HUDEP-2 (cell line): Measurements from ENCODE around the gene S1PR5.
"Not testable (repeated sequence)": the region's sequence is repeated elsewhere in the genome, so short reads cannot be mapped to it uniquely, and the experiment has no call there.

Experiments
- DNase-seq, 76 experiments: peaks; one replicate each; lab custom pipeline; 2025; ENCODE audit not compliant: unreplicated experiment in 76 of 76; lab: John Stamatoyannopoulos, UW

S1PR5 gene, protein sequence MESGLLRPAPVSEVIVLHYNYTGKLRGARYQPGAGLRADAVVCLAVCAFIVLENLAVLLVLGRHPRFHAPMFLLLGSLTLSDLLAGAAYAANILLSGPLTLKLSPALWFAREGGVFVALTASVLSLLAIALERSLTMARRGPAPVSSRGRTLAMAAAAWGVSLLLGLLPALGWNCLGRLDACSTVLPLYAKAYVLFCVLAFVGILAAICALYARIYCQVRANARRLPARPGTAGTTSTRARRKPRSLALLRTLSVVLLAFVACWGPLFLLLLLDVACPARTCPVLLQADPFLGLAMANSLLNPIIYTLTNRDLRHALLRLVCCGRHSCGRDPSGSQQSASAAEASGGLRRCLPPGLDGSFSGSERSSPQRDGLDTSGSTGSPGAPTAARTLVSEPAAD

DNA sequence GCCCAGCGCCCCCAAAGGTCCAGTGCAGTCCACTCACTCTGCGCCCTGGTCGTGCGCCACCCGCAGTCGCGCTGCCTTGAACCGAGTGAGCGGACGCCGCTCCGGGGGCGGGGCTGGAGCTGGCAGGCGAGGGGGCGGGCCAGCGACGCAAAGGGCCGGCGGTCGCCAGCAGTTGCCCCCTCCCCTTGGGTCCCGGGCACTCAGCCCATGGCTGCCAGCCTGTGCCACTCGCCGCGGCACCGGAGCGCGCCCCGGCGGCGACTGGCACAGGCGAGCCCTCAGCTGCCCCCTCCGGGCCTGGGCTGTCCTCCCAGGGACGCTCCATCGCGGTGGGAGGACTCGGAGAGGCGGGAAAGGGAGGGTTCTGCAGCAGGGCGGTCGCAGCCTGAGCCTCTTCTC, at the start of gene S1PR5:
S1PR5 (minus strand) TSS at position 87 of the 399 bp plus-strand sequence. CDS start 2,436 bp downstream, outside the sequence.
- no peak for DNase-seq

DNA sequence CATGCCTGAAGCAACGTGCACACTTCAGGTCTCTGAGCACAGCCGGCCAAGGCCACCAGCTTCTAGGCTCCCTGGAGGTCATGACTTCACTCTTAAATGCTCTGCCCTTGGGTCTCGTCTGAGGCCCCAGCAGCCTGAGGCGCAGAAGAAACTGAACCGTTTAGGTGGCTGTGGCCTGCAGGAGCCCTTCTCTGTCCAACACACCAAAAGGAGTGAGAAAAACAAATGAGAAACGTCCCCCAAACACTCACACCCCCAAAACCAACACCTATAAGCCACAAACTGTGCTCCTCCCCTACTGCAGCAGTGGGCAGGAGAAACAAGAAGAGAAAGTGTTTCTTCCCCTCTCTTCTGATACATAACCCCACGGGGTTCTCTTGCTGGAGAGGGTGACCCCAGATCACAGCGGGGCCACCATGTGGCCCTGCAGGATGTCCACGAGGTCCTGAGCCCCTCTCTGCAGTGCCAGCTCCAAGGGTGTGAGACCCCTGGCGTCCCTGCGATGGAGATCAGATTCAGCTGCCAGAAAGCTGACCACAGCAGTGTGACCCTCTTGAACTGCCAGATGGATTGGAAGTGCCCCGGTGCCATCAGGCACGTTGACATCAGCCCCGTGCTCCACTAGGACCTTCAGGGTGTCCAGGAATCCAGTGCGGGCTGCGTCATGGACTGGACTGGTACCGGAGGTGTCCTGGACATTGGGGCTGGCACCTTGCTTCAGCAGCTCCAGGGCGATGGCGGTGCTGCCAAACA, 49.6 kb upstream of the S1PR5 start:
- peak in 17 of 76 experiments; percentile 14 to 34 (median 20) for DNase-seq

DNA sequence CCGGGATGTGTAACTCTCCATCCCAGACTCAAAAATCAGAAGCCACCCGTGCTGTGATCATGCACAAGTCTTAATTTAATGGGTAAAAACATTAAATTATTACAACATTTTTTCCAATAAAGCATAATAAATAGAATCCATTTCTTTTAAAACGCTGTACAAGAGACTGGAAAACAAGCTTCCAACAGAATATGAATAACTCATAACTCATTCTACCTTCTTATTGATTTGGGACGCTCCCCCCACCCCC, 49.1 kb upstream of the S1PR5 start:
- no peak for DNase-seq

DNA sequence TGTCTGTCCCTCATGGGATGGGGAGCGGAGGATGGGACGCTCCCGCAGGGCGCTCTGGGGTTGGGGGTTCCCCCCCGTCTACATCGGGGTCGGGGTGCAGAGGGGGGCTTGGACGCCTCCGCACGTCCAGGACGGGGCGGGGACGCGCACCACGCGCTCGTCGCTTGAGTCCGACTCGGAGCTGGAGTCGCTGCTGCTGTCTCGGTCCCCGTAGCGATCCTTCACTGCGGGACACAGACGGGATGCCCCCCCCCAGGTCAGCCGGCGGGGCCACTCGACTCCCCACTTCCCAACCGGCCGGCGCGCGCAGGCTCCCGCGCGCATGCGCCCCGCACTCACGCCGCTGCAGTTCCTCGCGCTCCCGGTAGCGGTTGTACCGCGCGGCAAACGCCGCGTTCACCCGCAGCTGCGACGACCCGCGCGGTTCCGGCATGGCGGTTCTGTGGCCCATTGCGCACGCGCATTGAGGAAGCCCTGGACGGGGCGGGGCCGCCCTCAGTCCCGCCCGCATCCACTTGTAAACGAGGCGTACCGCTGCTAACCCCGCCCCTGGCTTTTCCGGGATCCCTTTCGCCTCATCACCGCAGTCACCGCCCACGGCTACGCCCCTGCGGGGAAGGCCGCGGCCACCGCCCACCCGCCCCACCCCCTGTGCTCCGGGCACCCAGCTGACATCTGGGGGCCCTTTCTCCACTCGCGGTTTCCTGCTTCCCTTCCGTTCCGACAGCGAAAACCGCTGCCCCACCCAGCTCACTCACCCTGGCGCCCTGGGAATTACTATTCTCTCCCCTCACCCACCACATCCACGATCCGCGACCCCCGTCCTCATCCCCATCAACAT, 48.5 kb upstream of the S1PR5 start, which contains the start of gene KRI1:
KRI1 (minus strand) TSS at position 444 of the 841 bp plus-strand sequence; CDS start at position 433, 11 bp downstream.
- DNase-seq: peak in 75 of 76 experiments; percentile 72 to 100 (median 99)

DNA sequence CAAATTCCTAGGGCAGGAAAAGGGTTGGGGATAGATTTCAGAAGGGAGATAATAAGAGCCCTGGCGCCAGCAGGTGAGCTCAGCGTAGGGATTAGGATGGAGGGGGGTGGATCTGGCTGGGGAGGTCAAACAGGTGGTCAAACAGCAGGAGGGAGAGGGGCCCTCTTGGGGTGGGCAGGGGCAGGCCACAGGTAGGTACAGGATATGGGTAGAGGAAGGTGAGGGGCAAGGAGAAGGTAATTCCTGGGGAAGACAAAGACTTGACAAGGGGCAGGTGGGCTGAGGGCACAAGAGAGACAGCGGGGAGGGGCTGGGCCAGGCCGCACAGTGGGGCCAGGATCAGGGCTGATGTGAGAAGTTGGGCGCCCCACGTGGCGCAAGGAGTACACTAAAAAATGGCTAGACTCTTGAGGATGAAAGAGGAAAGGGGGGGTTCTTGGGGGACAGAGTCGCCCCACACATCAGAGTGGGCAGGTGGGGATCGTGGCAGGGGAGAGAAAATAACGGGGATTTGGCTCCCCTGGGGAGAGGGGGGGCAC, 47.9 kb upstream of the S1PR5 start:
- DNase-seq: peak in 63 of 76 experiments; percentile 10 to 77 (median 56)

DNA sequence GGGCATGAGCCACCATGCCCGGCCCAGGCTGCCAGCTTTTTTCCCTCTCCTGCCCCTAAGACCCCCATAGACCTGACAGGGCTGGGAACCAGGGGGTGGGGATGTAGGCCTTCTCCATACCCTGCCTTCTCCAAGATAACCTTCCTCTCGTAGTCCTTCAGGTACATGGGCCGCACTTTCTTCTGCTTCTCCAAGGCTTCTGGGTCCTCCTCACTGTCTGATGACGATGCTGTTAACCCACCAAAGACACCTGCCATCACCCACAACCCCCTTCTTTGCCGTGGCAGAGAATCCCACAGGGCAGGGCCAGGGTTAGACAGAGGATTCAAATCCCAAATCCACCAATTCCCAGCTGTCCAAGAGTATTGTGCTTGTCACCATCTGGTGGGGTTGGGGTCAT, 45.4 kb upstream of the S1PR5 start:
- DNase-seq: no peak

DNA sequence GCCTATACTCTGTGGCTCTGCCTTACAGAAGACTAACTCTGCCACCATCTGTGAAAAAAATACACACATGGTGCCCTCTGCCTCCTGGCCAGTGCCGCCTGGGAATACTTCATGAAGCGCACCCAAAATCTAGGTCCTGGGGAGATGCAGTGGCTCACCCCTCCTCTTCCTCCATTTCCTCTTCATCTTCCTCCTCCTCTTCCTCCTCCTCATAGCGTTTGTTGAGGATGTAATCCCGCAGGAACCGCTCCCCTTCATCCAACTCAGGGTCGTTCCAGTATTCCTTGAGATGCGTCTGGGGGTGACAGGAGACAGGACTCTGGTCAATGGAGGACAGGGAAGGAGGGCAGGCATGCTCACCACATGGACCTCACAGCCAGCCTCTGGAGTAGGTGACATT, 42.9 kb upstream of the S1PR5 start:
- no peak for DNase-seq

DNA sequence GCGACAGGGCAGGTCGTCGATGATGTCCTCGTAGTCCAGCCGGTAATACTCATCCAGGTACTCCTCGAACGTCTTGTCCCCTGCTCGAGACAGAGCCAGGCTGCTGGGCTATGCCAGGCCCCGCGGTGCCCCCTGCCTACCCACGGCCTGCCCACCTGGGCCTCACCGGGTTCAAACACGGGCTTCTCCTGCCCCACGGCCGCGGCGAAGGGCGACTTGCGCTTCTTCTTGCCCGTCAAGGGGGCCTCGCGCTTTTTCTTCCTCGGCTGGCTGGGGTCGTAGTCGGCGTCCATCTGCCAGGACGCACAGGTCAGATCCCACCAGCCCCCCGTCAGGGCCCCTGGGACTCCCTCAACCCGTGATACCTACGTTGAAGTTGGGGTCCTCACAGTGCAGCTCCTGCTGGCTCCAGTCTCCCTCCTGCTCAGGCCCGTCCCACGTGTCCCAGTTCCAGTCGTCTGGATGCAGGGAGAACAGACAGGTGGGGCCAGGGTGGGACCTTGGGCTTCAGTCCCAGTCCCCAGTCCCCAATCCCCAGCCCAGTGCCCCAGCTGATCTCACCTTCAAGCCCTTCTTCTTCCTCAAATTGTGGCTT, 40.5 kb upstream of the S1PR5 start:
- no peak for DNase-seq

DNA sequence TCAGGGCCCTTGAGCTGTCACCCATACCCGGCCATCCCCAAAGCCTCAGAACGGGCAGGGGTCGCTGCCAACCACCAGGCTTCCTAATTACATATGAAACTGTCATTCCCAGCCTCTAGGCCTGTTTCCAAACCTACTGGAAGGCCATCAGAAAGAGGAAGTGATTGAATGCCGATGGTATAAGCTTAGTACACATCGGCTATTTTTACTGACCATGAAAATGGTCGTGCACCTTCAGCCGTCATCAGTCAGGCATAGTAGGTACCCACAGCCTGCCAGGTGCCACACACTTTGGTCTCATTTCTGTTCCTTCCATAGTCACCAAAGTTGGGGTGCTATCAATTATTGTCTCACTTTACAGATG, 38.3 kb upstream of the S1PR5 start:
- no peak for DNase-seq

DNA sequence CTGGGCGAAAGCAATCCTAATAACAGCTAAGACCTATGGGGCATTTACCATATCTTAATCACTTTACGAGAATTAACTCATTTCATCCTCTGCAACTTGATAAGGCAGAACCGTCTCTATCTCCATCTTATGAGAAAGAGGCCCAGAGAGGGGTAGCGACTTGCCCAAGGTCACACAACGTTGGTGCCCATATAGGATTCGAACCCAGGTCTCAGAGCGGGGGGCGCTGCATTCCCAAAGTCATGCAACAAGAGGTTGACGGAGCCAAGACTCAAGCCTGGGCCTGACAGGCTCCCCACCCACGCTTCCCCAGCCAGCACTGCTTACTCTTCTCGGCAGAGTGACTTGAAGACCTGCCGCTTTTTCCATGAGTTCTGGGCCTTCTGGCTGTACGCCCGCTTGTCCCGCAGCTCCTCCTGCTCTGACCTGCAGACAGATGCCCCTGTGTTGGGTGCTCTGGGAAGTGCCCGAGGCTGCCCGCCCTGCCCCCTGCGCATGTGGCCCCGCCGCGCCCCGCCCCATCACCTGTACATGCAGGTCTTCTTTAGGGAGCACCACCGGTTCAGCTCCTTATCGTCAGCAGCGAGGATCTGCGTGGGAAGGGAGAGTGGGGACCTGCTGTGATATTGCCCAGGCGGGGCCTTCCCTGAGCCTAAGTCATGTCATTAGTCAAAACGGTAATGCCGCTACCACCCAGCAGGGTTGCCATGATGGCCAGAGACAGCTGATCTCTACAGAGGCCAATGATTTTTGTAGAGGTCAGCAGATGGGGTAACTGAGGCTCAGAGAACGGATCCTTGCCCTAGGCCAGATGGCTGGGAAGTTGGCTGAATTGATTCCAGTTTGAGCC, 37.7 kb upstream of the S1PR5 start:
- peak in 1 of 76 experiments; percentile 17 for DNase-seq

DNA sequence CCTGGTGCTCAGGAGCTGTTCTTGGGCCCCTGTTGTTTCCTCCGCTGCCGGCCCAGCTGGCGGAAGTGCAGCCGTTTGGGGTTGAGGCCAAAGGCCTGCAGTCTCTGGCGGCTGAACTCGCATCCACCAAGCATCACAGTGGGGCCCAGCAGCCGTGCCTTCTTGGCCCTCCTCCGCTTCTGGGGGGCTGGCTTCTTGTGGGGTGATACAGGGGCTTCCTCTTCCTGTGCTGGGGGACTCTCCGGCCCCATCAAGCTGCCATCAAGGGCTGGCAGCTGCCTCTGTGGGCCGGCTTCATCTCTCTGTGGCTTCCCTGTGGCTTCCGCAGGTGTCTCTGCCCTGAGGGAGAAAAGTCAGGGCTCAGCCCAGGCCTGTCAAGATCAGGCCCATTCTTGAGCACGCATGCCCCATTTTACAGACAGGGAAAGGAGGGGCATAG, 36.7 kb upstream of the S1PR5 start:
- no peak for DNase-seq

DNA sequence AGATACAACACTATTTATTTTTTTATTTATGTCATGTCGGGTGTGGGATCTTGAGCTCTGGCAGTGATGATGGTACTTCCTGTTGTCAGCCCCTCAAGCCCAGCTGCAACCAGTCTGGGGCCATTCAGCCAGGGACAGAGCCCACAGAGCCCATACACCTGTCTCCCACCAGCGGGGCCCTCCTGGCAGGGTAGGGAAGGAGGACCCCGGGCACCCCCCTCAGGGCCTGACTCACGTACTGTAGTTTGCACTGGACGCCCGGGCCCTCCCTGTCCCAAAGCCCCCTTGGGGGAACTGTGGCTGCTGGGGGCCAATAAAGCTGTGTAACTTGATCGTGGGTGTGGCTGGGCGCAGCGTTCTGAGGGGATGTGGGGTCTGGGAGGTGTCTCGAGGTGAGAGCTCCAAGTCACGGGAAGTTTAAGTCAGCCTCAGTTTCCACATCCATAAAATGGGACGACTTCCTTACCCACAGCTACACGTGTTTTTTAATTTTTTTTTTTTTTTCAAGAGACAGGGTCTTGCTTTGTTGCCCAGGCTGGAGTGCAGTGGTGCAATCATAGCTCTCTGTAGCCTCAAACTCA, 35.9 kb upstream of the S1PR5 start:
- DNase-seq: no peak

DNA sequence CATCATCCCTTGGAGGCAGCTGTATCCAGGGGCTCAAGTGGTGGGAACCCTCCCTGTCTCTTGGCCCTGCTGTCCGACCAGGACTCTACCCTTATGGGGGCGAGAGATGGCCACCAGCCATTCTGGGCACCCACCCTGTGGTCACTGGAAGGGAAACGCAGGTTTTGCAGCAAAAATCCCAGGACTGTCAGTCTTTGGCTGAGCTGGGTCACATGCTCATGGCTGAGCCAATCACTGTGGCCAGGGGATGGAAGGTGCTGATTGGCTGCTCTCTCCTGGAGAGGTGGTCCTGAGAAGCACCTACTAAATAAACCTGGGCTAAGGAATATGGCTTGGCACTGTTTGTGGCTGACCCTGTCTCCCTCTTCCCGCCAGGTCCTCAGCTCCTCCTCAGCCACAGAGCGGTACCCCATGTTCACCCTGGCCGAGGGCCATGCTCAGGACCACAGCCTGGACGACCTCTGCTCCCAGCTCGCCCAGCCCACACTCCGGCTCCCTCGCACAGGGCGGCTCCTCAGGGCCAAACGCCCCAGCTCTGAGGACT, 35.3 kb upstream of the S1PR5 start:
- DNase-seq: peak in 31 of 76 experiments; percentile 11 to 65 (median 31)

DNA sequence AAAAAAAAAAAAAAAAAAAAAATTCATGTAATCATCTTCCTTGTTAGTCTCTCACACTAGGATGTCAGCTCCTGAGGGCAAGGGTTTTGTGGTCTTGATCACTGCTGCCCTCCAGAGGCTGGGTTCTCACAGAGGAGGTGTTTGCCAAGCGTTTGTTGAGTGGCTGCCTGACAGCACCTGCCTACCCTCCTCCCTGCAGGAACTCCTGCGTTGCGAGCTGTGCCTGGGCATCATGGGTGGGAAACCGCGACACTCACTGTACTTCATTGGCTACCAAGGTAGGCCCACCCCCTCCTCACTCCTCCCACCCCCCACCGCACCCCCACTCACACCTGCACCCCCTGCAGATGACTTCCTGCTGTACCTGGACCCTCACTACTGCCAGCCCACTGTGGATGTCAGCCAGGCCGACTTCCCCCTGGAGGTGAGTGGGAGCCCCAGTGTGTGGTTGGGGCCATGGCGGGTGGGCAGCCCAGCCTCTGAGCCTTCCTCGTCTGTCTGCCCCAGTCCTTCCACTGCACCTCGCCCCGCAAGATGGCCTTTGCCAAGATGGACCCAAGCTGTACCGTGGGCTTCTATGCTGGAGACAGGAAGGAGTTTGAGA, 34.6 kb upstream of the S1PR5 start:
- peak in 62 of 76 experiments; percentile 22 to 77 (median 52) for DNase-seq

DNA sequence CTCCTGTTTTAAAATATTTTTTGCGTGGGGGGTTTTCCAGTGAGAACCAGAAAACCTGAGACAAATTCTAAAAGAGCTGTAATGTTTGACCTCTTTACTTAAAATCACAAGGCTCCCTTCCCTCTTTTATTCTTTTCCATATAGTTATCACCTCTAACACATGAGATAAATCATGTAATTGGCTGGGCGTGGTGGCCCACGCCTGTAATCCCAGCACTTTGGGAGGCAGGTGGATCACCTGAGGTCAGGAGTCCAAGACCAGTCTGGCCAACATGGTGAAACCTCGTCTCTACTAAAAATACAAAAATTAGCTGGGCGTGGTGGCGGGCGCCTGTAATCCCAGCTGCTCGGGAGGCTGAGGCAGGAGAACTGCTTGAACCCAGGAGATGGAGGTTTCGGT, 33.8 kb upstream of the S1PR5 start:
- DNase-seq: not testable (repeated sequence)

DNA sequence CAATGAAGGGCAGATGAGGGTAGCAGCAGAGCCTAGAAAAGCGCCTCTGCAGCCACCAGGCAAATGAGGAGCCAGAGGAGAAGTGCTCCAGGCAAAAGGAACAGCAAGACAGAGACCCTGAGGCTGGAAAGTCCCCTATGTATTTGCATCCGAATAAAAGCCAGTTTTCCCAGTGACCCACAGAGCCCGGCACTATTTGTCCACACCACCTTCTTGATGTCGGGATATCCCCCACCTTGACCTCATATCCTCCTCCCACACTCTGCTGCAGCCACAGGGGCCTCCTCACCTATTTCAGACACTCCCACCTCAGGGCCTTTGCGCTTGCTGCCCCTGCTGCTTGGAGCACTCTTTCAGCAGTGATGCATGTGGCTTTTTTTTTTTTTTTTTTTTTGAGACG, 33.1 kb upstream of the S1PR5 start:
- DNase-seq: no peak

DNA sequence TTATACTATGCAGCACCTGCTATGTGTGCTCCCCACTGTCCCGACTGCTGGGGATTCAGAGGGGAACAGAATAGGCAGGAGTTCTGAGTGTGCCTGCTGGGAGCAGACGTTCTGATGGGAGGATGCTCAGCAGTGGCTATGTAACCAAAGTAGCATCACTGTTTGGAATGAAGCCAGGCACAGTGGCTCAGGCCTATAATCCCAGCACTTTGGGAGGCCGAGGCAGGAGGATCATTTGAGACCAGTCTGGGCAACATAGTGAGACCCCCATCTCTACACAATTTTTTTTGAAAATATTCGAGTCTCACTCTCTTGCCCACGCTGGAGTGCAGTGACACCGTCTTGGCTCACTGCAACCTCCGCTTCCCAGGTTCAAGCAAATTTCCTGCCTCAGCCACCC, 32.5 kb upstream of the S1PR5 start:
- DNase-seq: no peak

DNA sequence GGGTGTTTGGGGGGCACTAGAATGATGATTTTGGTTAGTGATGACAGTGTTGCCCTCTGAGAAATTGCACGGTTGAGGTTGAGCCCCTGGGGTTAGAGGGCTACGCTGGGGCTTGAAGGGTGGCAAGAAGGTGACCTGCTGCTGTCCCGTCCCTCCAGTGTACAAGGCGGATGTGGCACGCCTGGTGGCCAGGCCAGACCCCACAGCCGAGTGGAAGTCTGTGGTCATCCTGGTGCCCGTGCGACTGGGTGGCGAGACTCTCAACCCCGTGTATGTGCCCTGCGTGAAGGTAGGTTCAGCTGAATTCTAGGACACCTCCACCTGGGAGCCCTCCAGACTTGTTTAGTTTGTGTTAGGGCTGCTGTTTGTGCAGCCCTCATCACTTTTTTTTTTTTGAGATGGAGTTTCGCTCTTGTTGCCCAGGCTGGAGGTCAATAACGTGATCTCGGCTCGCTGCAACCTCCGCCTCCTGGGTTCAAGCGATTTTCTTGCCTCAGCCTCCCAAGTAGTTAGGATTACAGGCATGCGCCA, 31.6 kb upstream of the S1PR5 start:
- no peak for DNase-seq
